T-cell (primary cell): Measurements from ENCODE around the gene RALBP1. TPM values are rescaled to one million over a fixed set of nuclear protein-coding genes. Genes with fewer than 3 reads are reported as not detected.

Experiments
- ATAC-seq, 4 experiments: fragments of 200-7000 bp in 3 of 4; fragments of 150-1000 bp in 1 of 4; cut with Tn5 transposase; replicated peaks in 1 of 4; 1 replicate in 3 of 4; 2 replicates in 1 of 4; pipeline ENCODE4 v1.10.0; 2021; ENCODE audit warnings: moderate library complexity in 3 of 4, mild to moderate bottlenecking in 2 of 4, moderate number of reproducible peaks in 1 of 4
- CTCF ChIA-PET, 2 donors: fragments of 300-600 bp; sonication (Branson Sonifier 250); formaldehyde crosslinking; loops; one replicate each; lab custom pipeline; 2022; ENCODE audit warnings: antibody characterized with exemption in 2 of 2; lab: Charles Lee
- POLR2A ChIA-PET, 2 donors: fragments of 300-600 bp; sonication (Branson Sonifier 250); formaldehyde crosslinking; loops; one replicate each; lab custom pipeline; 2022; ENCODE audit warnings: antibody characterized with exemption in 2 of 2; lab: Charles Lee
- DNase-seq, 35 experiments: peaks; one replicate each; pipeline versions ENCODE4 v3.0.0 to v3.0.0-alpha.2; 2013 to 2023
- H3K27ac ChIP-seq: one replicate; pipeline ENCODE4 v1.5.1; 2013; ENCODE audit warnings: low read length
- H3K27me3 ChIP-seq, 2 experiments: replicated peaks in 1 of 2; 1 replicate in 1 of 2; 2 replicates in 1 of 2; pipeline versions ENCODE4 v1.6.1 to v1.7.0; 2013; ENCODE audit warnings: low read length in 1 of 2, mixed read lengths in 1 of 2; ENCODE audit not compliant: control insufficient read depth in 2 of 2, insufficient read depth in 2 of 2; ENCODE audit errors: extremely low read depth in 1 of 2
- H3K36me3 ChIP-seq, 2 donors: 1 replicate in 1 of 2; 2 replicates in 1 of 2; pipeline versions ENCODE4 v1.6.1 to v1.7.0; 2013; ENCODE audit warnings: low read length in 1 of 2; ENCODE audit not compliant: control insufficient read depth in 2 of 2, insufficient read depth in 1 of 2; ENCODE audit errors: extremely low read depth in 1 of 2
- H3K4me1 ChIP-seq, 2 experiments: 1 replicate in 1 of 2; 2 replicates in 1 of 2; pipeline versions ENCODE4 v1.6.1 to v1.7.0; 2013; ENCODE audit warnings: low read length in 2 of 2, mixed read lengths in 1 of 2; ENCODE audit not compliant: insufficient read depth in 2 of 2, control insufficient read depth in 1 of 2; ENCODE audit errors: extremely low read depth in 1 of 2
- H3K4me3 ChIP-seq, 2 donors: 1 replicate in 1 of 2; 2 replicates in 1 of 2; pipeline versions ENCODE4 v1.5.1 to v1.7.0; 2013; ENCODE audit warnings: mild to moderate bottlenecking in 2 of 2, low read length in 1 of 2, moderate library complexity in 1 of 2; ENCODE audit not compliant: control insufficient read depth in 1 of 2; ENCODE audit errors: extremely low read depth in 1 of 2
- H3K9me3 ChIP-seq: 2 replicates; pipeline ENCODE4 v1.7.0; 2013
- H3K27ac Mint-ChIP-seq, 2 donors: one replicate each; pipeline ENCODE4 v1.8.0; 2020 to 2021; ENCODE audit warnings: mild to moderate bottlenecking in 2 of 2, mixed read lengths in 2 of 2
- H3K27me3 Mint-ChIP-seq, 2 donors: one replicate each; pipeline ENCODE4 v1.8.0; 2021 to 2022; ENCODE audit warnings: mixed read lengths in 2 of 2
- H3K36me3 Mint-ChIP-seq: one replicate; pipeline ENCODE4 v1.8.0; 2021; ENCODE audit warnings: mixed read lengths
- H3K4me1 Mint-ChIP-seq, 3 donors: one replicate each; pipeline ENCODE4 v1.8.0; 2020 to 2022; ENCODE audit warnings: mixed read lengths in 3 of 3, mild to moderate bottlenecking in 1 of 3
- H3K4me3 Mint-ChIP-seq, 3 donors: one replicate each; pipeline ENCODE4 v1.8.0; 2020 to 2022; ENCODE audit warnings: mild to moderate bottlenecking in 3 of 3, mixed read lengths in 3 of 3, moderate library complexity in 3 of 3
- H3K9me3 Mint-ChIP-seq, 3 donors: one replicate each; pipeline ENCODE4 v1.8.0; 2020 to 2022; ENCODE audit warnings: mixed read lengths in 3 of 3
- WGBS: methylation state at CpG from one replicate; pipeline ENCODE4 v1.1.5; 2013; ENCODE audit warnings: missing lambda C conversion rate; ENCODE audit not compliant: insufficient coverage; 5-methylcytosine and 5-hydroxymethylcytosine counted together
- total RNA-seq, 35 experiments: library from RNA in 6 of 35; stranded (reverse) in 6 of 35; fragments of 120-200 nt in 1 of 35; gene quantifications; one replicate each; pipeline versions ENCODE4 v1.2.1 to v1.2.4 and lab custom pipeline; 2013 to 2026

RALBP1 gene
- total RNA-seq, 5 donors from 2014 or later (not counting 1 experiment from before 2014, with no cell fraction given) = 21.6 to 42.7 (median 41.5) TPM

DNA sequence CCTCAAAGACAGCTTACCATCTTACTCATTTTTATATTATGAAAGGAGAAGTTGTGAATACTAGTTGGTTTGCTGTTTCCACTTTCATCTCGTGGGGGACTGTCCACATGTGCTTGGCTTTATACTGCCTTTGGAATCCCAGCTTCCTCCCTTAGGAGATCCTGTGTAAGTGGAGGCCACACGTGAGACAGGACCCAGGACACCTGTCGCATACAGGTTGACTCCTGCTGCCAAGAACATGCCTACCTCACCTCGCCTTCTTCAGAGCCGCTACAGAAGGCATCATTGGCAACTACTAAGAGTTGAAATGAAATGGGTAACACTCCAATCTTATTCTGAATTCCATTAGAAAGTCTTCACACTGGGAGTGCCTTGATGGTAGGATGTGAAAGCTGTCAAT lies 69.7 kb downstream of the RALBP1 start:
- Histone ChIP-seq H3K27me3 (no peaks in the 10 kb centered on the region), H3K4me3 (no peak overlapping the region), H3K4me1 (no peaks in the 10 kb centered on the region), H3K9me3 (no peaks in the 10 kb centered on the region), H3K27ac (no peak overlapping the region), H3K36me3 (peaks cover 0 to 40% of the 10 kb centered on the region in 2 donors)
- Mint-ChIP-seq H3K27me3 (no peaks in the 10 kb centered on the region), H3K36me3 (peaks cover 45% of the 10 kb centered on the region), H3K4me1 (peaks cover 0 to 2% (median 0%) of the 10 kb centered on the region in 3 donors), H3K4me3 (no peak overlapping the region), H3K27ac (no peak overlapping the region), H3K9me3 (peaks cover 0 to 3% (median 0%) of the 10 kb centered on the region in 3 donors)
- POLR2A ChIA-PET = no interaction called here
- DNase-seq = no peak
- CTCF ChIA-PET = no interaction called here
- WGBS = 50% methylated on average over 1 of the region's 5 CpGs
- ATAC-seq = no peak

DNA sequence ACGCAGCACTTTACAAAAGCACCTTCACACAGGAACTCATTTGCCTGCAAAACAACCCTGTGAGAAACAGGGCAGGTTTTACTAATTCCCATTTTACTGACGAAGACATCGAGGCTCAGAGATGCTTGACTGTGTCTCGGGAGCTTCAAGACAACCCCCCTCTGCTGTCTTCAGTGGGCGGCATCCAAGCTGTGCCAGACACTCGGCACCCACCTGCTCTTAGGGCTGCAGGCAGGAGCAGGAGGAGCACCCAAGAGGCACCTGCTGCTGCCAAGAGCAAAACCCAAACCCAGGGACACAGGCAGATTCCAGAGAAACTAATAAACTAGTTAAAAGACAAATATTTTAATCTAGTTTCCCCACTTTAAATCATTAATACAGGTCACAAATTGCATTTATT lies 71.2 kb downstream of the RALBP1 start:
- peaks cover 5 to 52% of the 10 kb centered on the region in 2 donors for H3K36me3 ChIP-seq
- ATAC-seq = no peak
- DNase-seq = no peak
- no peaks in the 10 kb centered on the region for H3K4me1 ChIP-seq
- CTCF ChIA-PET = no interaction called here
- H3K27me3 Mint-ChIP-seq = no peaks in the 10 kb centered on the region
- no peak overlapping the region for H3K4me3 Mint-ChIP-seq
- 84% methylated on average over 5 of the region's 6 CpGs for WGBS
- H3K4me1 Mint-ChIP-seq = peaks cover 0 to 2% (median 0%) of the 10 kb centered on the region in 3 donors
- H3K36me3 Mint-ChIP-seq = peaks cover 45% of the 10 kb centered on the region
- no peak overlapping the region for H3K4me3 ChIP-seq
- H3K9me3 Mint-ChIP-seq = peaks cover 0 to 3% (median 0%) of the 10 kb centered on the region in 3 donors
- POLR2A ChIA-PET = no interaction called here
- H3K9me3 ChIP-seq = no peaks in the 10 kb centered on the region
- no peak overlapping the region for H3K27ac Mint-ChIP-seq
- no peaks in the 10 kb centered on the region for H3K27me3 ChIP-seq
- H3K27ac ChIP-seq = no peak overlapping the region

DNA sequence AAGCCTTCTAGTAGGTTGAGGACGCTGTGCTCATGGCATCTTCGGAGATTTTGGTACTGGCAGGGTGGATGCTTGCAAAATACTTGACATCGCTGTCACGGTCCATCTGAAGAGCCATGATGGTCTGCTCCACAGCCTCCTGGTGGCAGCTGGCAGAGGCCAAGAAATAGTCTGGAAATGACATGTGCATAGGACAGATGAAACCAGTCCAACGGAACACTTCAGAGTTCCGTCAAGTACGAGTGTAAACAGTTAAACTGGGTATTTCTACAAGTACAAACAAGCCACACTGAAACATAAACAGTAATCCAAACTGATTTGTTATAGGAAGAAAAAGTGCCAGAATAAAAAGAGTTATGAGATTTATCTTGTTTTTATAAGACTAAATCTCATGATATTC lies 72.5 kb downstream of the RALBP1 start:
- CTCF ChIA-PET = no interaction called here

DNA sequence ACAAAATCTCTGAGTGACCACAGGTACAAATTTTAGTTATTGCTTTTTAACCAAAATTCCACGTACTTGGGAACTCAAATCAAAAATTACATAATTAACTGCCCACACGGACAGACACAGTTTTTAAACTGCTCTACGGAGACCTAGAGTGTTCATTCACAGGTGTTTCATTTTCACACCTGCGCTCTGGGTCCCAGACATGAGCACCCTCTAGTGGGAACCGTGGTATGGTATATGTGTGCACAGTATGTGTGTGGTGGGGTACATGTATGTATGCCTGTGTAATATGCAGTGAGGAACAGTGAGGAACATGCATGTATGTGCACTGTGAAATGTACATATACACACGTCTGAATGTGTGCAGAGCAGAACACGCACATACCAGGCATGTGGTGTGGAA lies 74.1 kb downstream of the RALBP1 start:
- ChIA-PET POLR2A (no interaction called here), CTCF (no interaction called here)
- no peak for ATAC-seq
- Mint-ChIP-seq H3K36me3 (peaks cover 64% of the 10 kb centered on the region), H3K9me3 (peaks cover 0 to 5% (median 0%) of the 10 kb centered on the region in 3 donors), H3K4me1 (no peaks in the 10 kb centered on the region), H3K27ac (no peak overlapping the region), H3K27me3 (no peaks in the 10 kb centered on the region), H3K4me3 (no peak overlapping the region)
- no peaks in the 10 kb centered on the region for H3K9me3 ChIP-seq
- DNase-seq = no peak
- H3K27me3 ChIP-seq = no peaks in the 10 kb centered on the region
- H3K36me3 ChIP-seq = peaks cover 15 to 76% of the 10 kb centered on the region in 2 donors
- H3K27ac ChIP-seq = no peak overlapping the region
- no peaks in the 10 kb centered on the region for H3K4me1 ChIP-seq
- no peak overlapping the region for H3K4me3 ChIP-seq
- 94% methylated on average over 7 of the region's 7 CpGs for WGBS

More for the DNA sequence above, 72.5 kb downstream of the RALBP1 start:
- peaks cover 0 to 2% (median 0%) of the 10 kb centered on the region in 3 donors for H3K4me1 Mint-ChIP-seq
- DNase-seq (no peak), ATAC-seq (no peak)
- H3K36me3 Mint-ChIP-seq = peaks cover 52% of the 10 kb centered on the region
- no peak overlapping the region for H3K4me3 Mint-ChIP-seq
- H3K4me1 ChIP-seq = no peaks in the 10 kb centered on the region
- no peak overlapping the region for H3K27ac ChIP-seq
- peaks cover 10 to 65% of the 10 kb centered on the region in 2 donors for H3K36me3 ChIP-seq
- no peaks in the 10 kb centered on the region for H3K27me3 ChIP-seq
- whole genome bisulfite sequencing = 100% methylated on average over 4 of the region's 7 CpGs
- POLR2A ChIA-PET = no interaction called here
- H3K9me3 Mint-ChIP-seq = peaks cover 0 to 2% (median 0%) of the 10 kb centered on the region in 3 donors
- no peaks in the 10 kb centered on the region for H3K9me3 ChIP-seq
- H3K27me3 Mint-ChIP-seq = no peaks in the 10 kb centered on the region
- H3K27ac Mint-ChIP-seq = no peak overlapping the region
- no peak overlapping the region for H3K4me3 ChIP-seq

DNA sequence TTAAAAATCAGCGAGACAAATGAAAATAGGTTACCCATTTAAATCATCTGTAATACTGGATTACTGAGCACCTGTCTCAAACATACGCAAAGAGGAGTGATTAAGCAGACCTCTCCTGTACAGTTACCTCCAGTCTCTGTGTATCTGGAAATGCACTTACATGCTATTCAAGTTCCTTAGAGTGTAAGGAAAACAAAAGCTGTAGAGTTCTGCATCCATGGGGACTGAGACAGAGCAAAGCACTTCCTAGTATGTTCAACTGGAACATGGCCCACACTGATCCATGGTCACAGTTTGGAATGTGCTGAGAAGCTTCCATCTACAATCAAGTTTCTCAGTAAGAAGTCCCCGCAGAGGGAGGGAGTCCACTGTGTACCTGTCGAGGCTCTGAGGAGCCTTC lies 75.1 kb downstream of the RALBP1 start:
- no peak overlapping the region for H3K27ac ChIP-seq
- H3K27me3 ChIP-seq = no peaks in the 10 kb centered on the region
- Mint-ChIP-seq H3K27me3 (no peaks in the 10 kb centered on the region), H3K9me3 (peaks cover 0 to 5% (median 0%) of the 10 kb centered on the region in 3 donors), H3K4me1 (no peaks in the 10 kb centered on the region), H3K4me3 (no peak overlapping the region), H3K27ac (no peak overlapping the region), H3K36me3 (peaks cover 67% of the 10 kb centered on the region)
- DNase-seq (no peak), ATAC-seq (no peak)
- ChIA-PET CTCF (no interaction called here), POLR2A (interaction anchor here in 1 of 2 donors (0.6 kb wide), 1 partner anchor 71 kb away, joined by 3 read pairs; no protein-coding TSS in a partner anchor)
- H3K9me3 ChIP-seq = no peaks in the 10 kb centered on the region
- no CpG with 5 or more reads among the region's 4 CpGs for WGBS
- peaks cover 15 to 84% of the 10 kb centered on the region in 2 donors for H3K36me3 ChIP-seq
- H3K4me3 ChIP-seq = no peak overlapping the region
- no peaks in the 10 kb centered on the region for H3K4me1 ChIP-seq

DNA sequence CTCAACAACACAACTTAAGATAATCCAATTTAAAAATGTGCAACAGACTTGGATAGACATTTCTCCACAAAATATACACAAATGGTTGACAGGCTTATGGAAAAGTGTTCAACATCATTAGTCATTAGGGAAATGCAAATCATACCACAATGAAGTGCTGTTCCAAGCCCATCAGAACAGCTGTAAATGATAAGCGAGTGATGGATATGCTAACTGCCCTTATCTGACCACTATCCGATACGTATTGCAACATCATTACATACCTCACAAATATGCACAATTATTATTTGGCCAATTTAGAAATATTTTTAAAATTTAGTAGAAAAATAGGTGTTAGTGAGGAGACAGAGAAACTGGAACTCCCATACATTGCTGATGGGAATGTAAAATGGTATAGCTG lies 76.9 kb downstream of the RALBP1 start:
- ATAC-seq (no peak), DNase-seq (no peak)
- ChIA-PET CTCF (no interaction called here), POLR2A (no interaction called here)
- Histone ChIP-seq H3K4me1 (no peaks in the 10 kb centered on the region), H3K4me3 (no peak overlapping the region), H3K27me3 (no peaks in the 10 kb centered on the region), H3K27ac (no peak overlapping the region), H3K36me3 (peaks cover 15 to 81% of the 10 kb centered on the region in 2 donors), H3K9me3 (no peaks in the 10 kb centered on the region)
- Mint-ChIP-seq H3K27me3 (no peaks in the 10 kb centered on the region), H3K9me3 (peaks cover 0 to 5% (median 0%) of the 10 kb centered on the region in 3 donors), H3K27ac (no peak overlapping the region), H3K36me3 (peaks cover 67% of the 10 kb centered on the region), H3K4me3 (no peak overlapping the region), H3K4me1 (no peaks in the 10 kb centered on the region)
- WGBS = no CpG with 5 or more reads among the region's 3 CpGs

DNA sequence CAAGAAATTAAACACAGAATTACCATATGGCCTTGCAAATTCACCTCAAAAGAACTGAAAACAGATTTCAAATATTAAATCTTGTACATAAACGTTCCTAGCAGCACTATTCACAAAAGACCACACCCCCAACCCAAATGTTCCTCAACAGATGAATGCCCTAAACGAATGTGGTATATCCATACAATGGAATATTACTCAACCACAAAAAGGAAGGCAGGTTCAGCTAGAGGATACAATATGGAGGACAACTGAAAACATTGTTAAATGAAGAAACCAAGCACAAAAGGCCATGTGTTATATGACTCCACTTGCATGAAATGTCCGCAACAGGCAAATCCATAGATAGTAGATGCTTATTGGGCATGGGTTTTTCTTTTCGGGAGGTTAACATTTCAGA lies 77.3 kb downstream of the RALBP1 start:
- H3K27me3 Mint-ChIP-seq = no peaks in the 10 kb centered on the region
- no peaks in the 10 kb centered on the region for H3K9me3 ChIP-seq
- H3K4me1 ChIP-seq = no peaks in the 10 kb centered on the region
- no peak for DNase-seq
- peaks cover 16 to 77% of the 10 kb centered on the region in 2 donors for H3K36me3 ChIP-seq
- CTCF ChIA-PET = no interaction called here
- no peaks in the 10 kb centered on the region for H3K4me1 Mint-ChIP-seq
- H3K9me3 Mint-ChIP-seq = peaks cover 0 to 5% (median 0%) of the 10 kb centered on the region in 3 donors
- H3K27ac Mint-ChIP-seq = no peak overlapping the region
- H3K27ac ChIP-seq = no peak overlapping the region
- no peak for ATAC-seq
- no peak overlapping the region for H3K4me3 ChIP-seq
- peaks cover 67% of the 10 kb centered on the region for H3K36me3 Mint-ChIP-seq
- H3K27me3 ChIP-seq = no peaks in the 10 kb centered on the region
- H3K4me3 Mint-ChIP-seq = no peak overlapping the region
- 100% methylated on average over 1 of the region's 4 CpGs for WGBS
- POLR2A ChIA-PET = no interaction called here
